SU-DHL-6 (cell line): ENCODE measurements around the gene CHST15.

Source experiments
- H2AFZ ChIP-seq: fragments of 200-600 bp; sonication (generic); 2 replicates; pipeline ENCODE4 v1.6.1; 2014; ENCODE audit warnings: low read depth, mild to moderate bottlenecking, moderate library complexity, mixed read lengths, antibody characterized with exemption, low read length; ENCODE audit not compliant: severe bottlenecking
- H3F3A ChIP-seq: fragments of 200-600 bp; shearing (Covaris generic); 2 replicates; pipeline ENCODE4 v1.6.0; 2016; ENCODE audit warnings: antibody characterized with exemption, mild to moderate bottlenecking; ENCODE audit not compliant: insufficient read depth
- H3K27ac ChIP-seq: fragments of 200-600 bp; sonication (generic); 2 replicates; pipeline ENCODE4 v1.5.1; 2016; ENCODE audit warnings: low read depth, mild to moderate bottlenecking, low read length, moderate library complexity, mixed read lengths
- H3K27me3 ChIP-seq: fragments of 200-600 bp; sonication (generic), shearing (Covaris generic); 2 replicates; pipeline ENCODE4 v1.6.0; 2014; ENCODE audit warnings: mild to moderate bottlenecking, low read length
- H3K36me3 ChIP-seq: fragments of 200-600 bp; sonication (generic); 2 replicates; pipeline ENCODE4 v1.6.1; 2014; ENCODE audit warnings: mild to moderate bottlenecking, low read length, mixed read lengths
- H3K4me2 ChIP-seq: fragments of 300-600, 200-600 bp; shearing (Covaris generic), sonication (generic); 2 replicates; pipeline ENCODE4 v1.6.0; 2014; ENCODE audit warnings: low read length, low read depth, mild to moderate bottlenecking; ENCODE audit not compliant: poor library complexity, severe bottlenecking
- H3K4me3 ChIP-seq: fragments of 200-600 bp; sonication (generic); 2 replicates; pipeline ENCODE4 v1.5.1; 2014; ENCODE audit warnings: antibody characterized with exemption, low read length, mild to moderate bottlenecking, mixed read lengths; ENCODE audit not compliant: insufficient read depth, poor library complexity, severe bottlenecking
- H3K79me2 ChIP-seq: fragments of 200-600 bp; sonication (generic); 2 replicates; pipeline ENCODE4 v1.6.1; 2014; ENCODE audit warnings: mild to moderate bottlenecking, low read length, moderate library complexity; ENCODE audit not compliant: insufficient read depth
- H3K9ac ChIP-seq: fragments of 200-600 bp; sonication (generic); 2 replicates; pipeline ENCODE4 v1.7.0; 2014; ENCODE audit warnings: mild to moderate bottlenecking, low read length
- H3K9me2 ChIP-seq: fragments of 200-600 bp; sonication (generic); replicated peaks from 2 replicates; pipeline ENCODE4 v1.6.1; 2014; ENCODE audit warnings: low read length; ENCODE audit not compliant: insufficient read depth
- H3K9me3 ChIP-seq: fragments of 200-600 bp; sonication (generic); 2 replicates; pipeline ENCODE4 v1.6.1; 2014; ENCODE audit warnings: low read length, mixed read lengths; ENCODE audit not compliant: insufficient read depth
- H4K20me1 ChIP-seq: fragments of 200-600 bp; sonication (generic); 2 replicates; pipeline ENCODE4 v1.6.1; 2014; ENCODE audit warnings: low read depth, mild to moderate bottlenecking, antibody characterized with exemption, low read length, moderate library complexity, mixed read lengths
- EZH2phosphoT487 ChIP-seq: fragments of 200-600 bp; sonication (generic), shearing (Covaris generic); conservative IDR thresholded peaks from 2 replicates; pipeline ENCODE4 v1.6.1; 2018; ENCODE audit warnings: mild to moderate bottlenecking, antibody characterized with exemption, low read length, moderate library complexity, mixed read lengths
- TF ChIP-seq, protein P1 (sequence below): fragments of 200-600 bp; sonication (generic); IDR thresholded peaks from one replicate; pipeline ENCODE4 v1.5.1; 2017; ENCODE audit warnings: antibody characterized with exemption, mild to moderate bottlenecking, low read length, moderate library complexity; ENCODE audit not compliant: insufficient read depth, poor library complexity, severe bottlenecking

Gene CHST15

GRCh38 chr10:124130198-124130900, 37.0 kb upstream of the CHST15 start:
- TF ChIP-seq, protein P1, sequence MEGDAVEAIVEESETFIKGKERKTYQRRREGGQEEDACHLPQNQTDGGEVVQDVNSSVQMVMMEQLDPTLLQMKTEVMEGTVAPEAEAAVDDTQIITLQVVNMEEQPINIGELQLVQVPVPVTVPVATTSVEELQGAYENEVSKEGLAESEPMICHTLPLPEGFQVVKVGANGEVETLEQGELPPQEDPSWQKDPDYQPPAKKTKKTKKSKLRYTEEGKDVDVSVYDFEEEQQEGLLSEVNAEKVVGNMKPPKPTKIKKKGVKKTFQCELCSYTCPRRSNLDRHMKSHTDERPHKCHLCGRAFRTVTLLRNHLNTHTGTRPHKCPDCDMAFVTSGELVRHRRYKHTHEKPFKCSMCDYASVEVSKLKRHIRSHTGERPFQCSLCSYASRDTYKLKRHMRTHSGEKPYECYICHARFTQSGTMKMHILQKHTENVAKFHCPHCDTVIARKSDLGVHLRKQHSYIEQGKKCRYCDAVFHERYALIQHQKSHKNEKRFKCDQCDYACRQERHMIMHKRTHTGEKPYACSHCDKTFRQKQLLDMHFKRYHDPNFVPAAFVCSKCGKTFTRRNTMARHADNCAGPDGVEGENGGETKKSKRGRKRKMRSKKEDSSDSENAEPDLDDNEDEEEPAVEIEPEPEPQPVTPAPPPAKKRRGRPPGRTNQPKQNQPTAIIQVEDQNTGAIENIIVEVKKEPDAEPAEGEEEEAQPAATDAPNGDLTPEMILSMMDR, result no peak
- TF ChIP-seq EZH2phosphoT487, result no peak
- H3K79me2 ChIP-seq, result no peaks in the 10 kb centered on the region
- H3K4me2 ChIP-seq, result no peak overlapping the region
- H3K36me3 ChIP-seq, result no peaks in the 10 kb centered on the region
- no peaks in the 10 kb centered on the region for H4K20me1 ChIP-seq
- no peak overlapping the region for H2AFZ ChIP-seq
- H3K9ac ChIP-seq, result no peak overlapping the region
- no peaks in the 10 kb centered on the region for H3K9me2 ChIP-seq
- H3K9me3 ChIP-seq, result no peaks in the 10 kb centered on the region
- H3K27ac ChIP-seq, result no peak overlapping the region
- H3F3A ChIP-seq, result no peaks in the 10 kb centered on the region
- H3K27me3 ChIP-seq, result no peaks in the 10 kb centered on the region
- no peak overlapping the region for H3K4me3 ChIP-seq

- H3K36me3 ChIP-seq, result no peaks in the 10 kb centered on the region
- H3K9me2 ChIP-seq, result no peaks in the 10 kb centered on the region
- H3K9ac ChIP-seq, result no peak overlapping the region
- H3K27me3 ChIP-seq, result no peaks in the 10 kb centered on the region
- TF ChIP-seq, protein P1, result no peak
- TF ChIP-seq EZH2phosphoT487, result no peak
- H3K27ac ChIP-seq, result no peak overlapping the region
- H3K79me2 ChIP-seq, result no peaks in the 10 kb centered on the region
- no peak overlapping the region for H3K4me2 ChIP-seq
- H3K9me3 ChIP-seq, result no peaks in the 10 kb centered on the region
- H4K20me1 ChIP-seq, result no peaks in the 10 kb centered on the region
- H2AFZ ChIP-seq, result no peak overlapping the region
- no peaks in the 10 kb centered on the region for H3F3A ChIP-seq
- H3K4me3 ChIP-seq, result no peak overlapping the region
Measured at GRCh38 chr10:124129471-124129870, 36.1 kb upstream of the CHST15 start.

- Histone ChIP-seq H3K36me3 (no peaks in the 10 kb centered on the region), H3F3A (no peaks in the 10 kb centered on the region), H3K9me3 (no peaks in the 10 kb centered on the region), H3K27me3 (no peaks in the 10 kb centered on the region), H2AFZ (no peak overlapping the region), H4K20me1 (no peaks in the 10 kb centered on the region), H3K4me3 (no peak overlapping the region), H3K4me2 (no peak overlapping the region), H3K79me2 (no peaks in the 10 kb centered on the region), H3K9me2 (no peaks in the 10 kb centered on the region), H3K9ac (no peak overlapping the region), H3K27ac (no peak overlapping the region)
- no peak for TF ChIP-seq EZH2phosphoT487
- TF ChIP-seq, protein P1, result no peak
Measured at GRCh38 chr10:124128811-124129145, 35.4 kb upstream of the CHST15 start.
